T-helper 17 cell (primary cell): ENCODE measurements around the gene ZNF816. TPM values are rescaled to one million over a fixed set of nuclear protein-coding genes. Genes with fewer than 3 reads are reported as not detected.

Source experiments
- total RNA-seq, 4 donors: library from RNA in 2 of 4; stranded (reverse) in 2 of 4; gene quantifications; one replicate each; pipeline ENCODE4 v1.2.3 and lab custom pipeline; 2022 to 2026

Gene ZNF816
- total RNA-seq, 2 donors from 2014 or later, result 3.5 to 4.8 TPM

Other genes with a start within 250 kb of the ZNF816 start
- gene ZNF611, start 227.8 kb downstream of the ZNF816 start, total RNA-seq, result 10 to 100 TPM; 21.1 to 25.8 TPM
- gene ZNF600, start 176.1 kb downstream of the ZNF816 start, total RNA-seq, result 10 to 100 TPM in 1 of 2 donors, 1 to 10 TPM in 1; 5.7 to 17.9 TPM
- gene ZNF28, start 141.2 kb downstream of the ZNF816 start, total RNA-seq, result 10 to 100 TPM; 10.2 to 11.6 TPM
- gene ZNF468, start 105.3 kb downstream of the ZNF816 start, total RNA-seq, result 10 to 100 TPM; 10.5 to 12.2 TPM
- 1 to 10 TPM; 4.0 to 5.1 TPM for gene ZNF320, start 65.2 kb downstream of the ZNF816 start, total RNA-seq
- gene ZNF888, start 39.5 kb downstream of the ZNF816 start, total RNA-seq, result 1 to 10 TPM; 3.7 to 4.4 TPM
- gene ERVV-1, start 51.0 kb upstream of the ZNF816 start, total RNA-seq, result not detected
- not detected for gene ERVV-2, start 81.9 kb upstream of the ZNF816 start, total RNA-seq
- 10 to 100 TPM; 31.2 to 34.1 TPM for gene ZNF160, start 140.5 kb upstream of the ZNF816 start, total RNA-seq
- gene ZNF415, start 170.0 kb upstream of the ZNF816 start, total RNA-seq, result under 1 TPM in 1 of 2 donors, not detected in 1; 0.62 TPM
- gene ZNF347, start 196.2 kb upstream of the ZNF816 start, total RNA-seq, result 1 to 10 TPM; 1.8 to 1.9 TPM
- 1 to 10 TPM in 1 of 2 donors, under 1 TPM in 1; 0.78 to 2.4 TPM for gene ZNF665, start 230.5 kb upstream of the ZNF816 start, total RNA-seq